ENCODE measurements around the gene TELO2. TPM values are rescaled to one million over a fixed set of nuclear protein-coding genes. Genes with fewer than 3 reads are reported as not detected.

TELO2 gene
- total RNA-seq, 1 donor from 2014 or later: 101 TPM

DNA sequence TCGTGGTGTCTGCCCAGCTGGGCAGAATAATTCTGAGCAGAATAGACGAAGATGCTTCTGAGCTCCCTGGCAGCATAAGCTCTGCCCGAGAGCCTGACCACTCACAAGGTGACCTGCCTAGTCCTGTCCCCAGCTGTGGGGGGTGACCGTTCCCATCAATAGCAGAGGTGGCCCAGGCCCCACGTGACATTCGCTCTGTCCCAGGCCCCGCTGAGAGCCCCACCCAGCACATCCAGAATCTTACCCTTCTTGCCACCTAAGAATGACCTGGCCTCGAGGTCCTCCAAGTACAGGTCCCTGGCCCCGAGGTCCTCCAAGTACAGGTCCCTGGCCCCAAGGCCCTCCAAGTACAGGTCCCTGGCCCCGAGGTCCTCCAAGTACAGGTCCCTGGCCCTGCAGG is 39.6 kb downstream of the TELO2 start:
- no peak for DNase-seq
- peaks cover 25% of the 10 kb centered on the region for H3K36me3 Mint-ChIP-seq (ENCODE audit: low read depth)
- no peaks in the 10 kb centered on the region for H3K9me3 Mint-ChIP-seq
- peaks cover 30% of the 10 kb centered on the region for H3K4me1 Mint-ChIP-seq
- H3K27me3 Mint-ChIP-seq: no peaks in the 10 kb centered on the region
- intact Hi-C loops (cut with micrococcal nuclease): no loop called here
- peak overlapping the region; percentile 94 for H3K27ac Mint-ChIP-seq
- H3K4me3 Mint-ChIP-seq: no peak overlapping the region

DNA sequence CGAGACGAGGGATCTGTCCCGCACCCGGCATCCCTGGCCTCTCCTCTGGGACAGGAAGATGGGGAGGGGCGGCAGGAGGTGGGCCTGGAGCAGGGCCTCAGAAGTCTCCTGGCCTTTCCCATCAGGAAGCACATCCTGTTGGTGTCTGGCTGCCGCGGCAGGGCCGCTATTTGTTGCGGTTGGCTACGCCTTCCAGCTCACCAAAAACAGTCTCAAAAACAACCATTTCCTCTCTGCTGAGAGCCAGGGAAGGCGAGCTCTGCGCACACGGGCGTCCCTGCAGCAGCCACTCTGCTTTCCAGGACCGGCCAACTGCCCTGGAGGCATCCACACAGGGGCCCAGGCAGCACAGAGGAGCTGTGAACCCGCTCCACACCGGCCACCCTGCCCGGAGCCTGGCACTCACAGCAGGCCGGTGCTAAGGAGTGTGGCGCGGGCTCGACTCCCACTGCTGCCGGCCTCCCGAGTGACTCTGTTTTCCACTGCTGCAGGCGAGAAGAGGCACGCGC is 40.3 kb downstream of the TELO2 start, which contains the start of gene TMEM204:
Gene TMEM204, plus strand, starts transcription at position 224 of the 509 bp plus-strand sequence. CDS start 610 bp downstream, outside the sequence.
- DNase-seq: peak; percentile 86
- peaks cover 35% of the 10 kb centered on the region for H3K4me1 Mint-ChIP-seq

DNA sequence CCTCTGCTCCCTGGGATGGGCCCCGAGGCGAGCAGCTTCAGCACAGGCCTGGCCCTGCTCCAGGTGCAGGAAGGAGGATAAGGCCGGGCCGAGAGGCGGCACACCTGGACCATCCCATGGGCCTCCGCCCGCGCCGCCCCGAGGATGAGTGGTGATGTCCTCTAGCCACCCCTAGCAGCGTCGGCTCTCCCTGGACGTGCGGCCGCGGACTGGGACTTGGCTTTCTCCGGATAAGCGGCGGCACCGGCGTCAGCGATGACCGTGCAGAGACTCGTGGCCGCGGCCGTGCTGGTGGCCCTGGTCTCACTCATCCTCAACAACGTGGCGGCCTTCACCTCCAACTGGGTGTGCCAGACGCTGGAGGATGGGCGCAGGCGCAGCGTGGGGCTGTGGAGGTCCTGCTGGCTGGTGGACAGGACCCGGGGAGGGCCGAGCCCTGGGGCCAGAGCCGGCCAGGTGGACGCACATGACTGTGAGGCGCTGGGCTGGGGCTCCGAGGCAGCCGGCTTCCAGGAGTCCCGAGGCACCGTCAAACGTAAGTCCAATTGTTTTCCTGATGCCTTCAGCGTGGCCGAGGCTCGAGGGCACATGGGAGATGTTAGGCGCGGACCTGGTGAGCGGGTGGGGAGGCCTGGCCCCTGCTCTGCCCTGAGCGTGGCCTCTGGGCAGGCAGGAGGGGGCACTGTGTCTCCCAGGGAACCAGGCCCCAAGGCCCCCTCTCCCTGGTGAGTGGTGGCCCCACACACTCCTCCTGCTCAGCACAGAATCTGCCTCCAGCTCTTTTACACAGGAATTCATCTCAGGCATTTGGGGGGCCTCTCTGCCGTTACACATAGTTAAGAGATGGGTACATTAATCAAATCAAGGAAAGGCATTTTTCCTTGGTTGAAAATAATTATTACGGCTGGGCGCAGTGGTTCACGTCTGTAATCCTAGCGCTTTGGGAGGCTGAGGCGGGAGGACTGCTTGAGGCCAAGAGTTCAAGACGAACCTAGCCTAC is 41.2 kb downstream of the TELO2 start:
- Mint-ChIP-seq H3K27ac (peak overlapping the region; percentile 94), H3K36me3 (ENCODE audit: low read depth) (peaks cover 34% of the 10 kb centered on the region), H3K9me3 (no peaks in the 10 kb centered on the region), H3K27me3 (no peaks in the 10 kb centered on the region), H3K4me1 (peaks cover 37% of the 10 kb centered on the region), H3K4me3 (peak overlapping the region; percentile 100)
- intact Hi-C loops (cut with micrococcal nuclease): loop anchor here (1.0 to 2.0 kb wide), 3 partner anchors 9 to 78 kb away; partner anchors contain the start of genes CRAMP1, IFT140 and TELO2
- DNase-seq: peak; percentile 70

More for the DNA sequence above, 40.3 kb downstream of the TELO2 start, which contains the start of gene TMEM204:
- H3K4me3 Mint-ChIP-seq: peak within 1 kb of the TSS; percentile 100
- H3K27me3 Mint-ChIP-seq: no peaks in the 10 kb centered on the region
- intact Hi-C loops (cut with micrococcal nuclease): no loop called here
- no peaks in the 10 kb centered on the region for H3K9me3 Mint-ChIP-seq
- H3K27ac Mint-ChIP-seq: peak within 1 kb of the TSS; percentile 94
- H3K36me3 Mint-ChIP-seq (ENCODE audit: low read depth): peaks cover 31% of the 10 kb centered on the region

DNA sequence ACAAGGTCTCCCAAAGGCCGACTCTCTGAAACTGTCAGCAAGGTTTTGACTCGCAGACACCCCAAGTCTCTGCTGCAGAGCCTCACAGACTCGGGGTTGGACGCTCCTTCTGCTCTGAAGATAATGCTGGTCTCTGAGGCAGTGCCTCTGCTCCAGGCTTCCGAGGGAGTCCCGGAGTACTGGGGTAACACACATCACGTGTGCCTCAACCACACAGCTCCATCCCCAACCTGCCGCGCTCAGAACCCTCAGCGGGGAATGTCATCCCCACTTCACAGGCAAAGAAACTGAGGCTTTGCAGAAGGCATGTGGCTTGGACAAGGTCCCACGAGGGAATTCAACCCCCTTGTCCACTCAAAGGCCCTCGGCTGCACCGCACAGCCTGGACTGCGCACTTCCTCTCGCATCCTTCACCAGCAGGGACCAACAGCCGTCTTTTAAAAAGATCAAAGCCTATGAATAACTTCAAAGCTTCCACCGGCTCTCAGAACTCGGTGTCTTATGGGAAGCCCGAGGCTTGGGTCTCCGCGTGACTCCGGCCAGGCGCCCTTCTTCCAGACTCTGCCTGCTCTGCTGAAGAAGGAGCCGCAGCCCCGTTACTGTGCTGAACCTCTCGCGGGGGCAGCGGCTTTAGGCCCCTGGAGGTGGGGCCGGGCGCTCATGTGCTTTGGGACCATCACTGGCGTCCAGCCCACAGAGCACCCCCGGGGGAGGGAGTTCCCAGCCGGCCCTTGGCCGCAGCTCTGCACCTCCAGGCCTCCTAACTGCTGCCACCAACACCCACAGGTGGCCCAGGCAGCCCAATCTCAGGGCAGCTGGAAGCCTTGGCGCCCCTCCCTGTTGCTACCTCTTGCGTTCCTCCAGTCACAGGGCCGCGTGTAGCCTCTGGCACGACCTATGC is 42.5 kb downstream of the TELO2 start:
- peaks cover 38% of the 10 kb centered on the region for H3K36me3 Mint-ChIP-seq (ENCODE audit: low read depth)
- intact Hi-C loops (cut with micrococcal nuclease): loop anchor here (1.0 to 2.0 kb wide), 3 partner anchors 8 to 77 kb away; partner anchors contain the start of genes CRAMP1, IFT140 and TELO2
- peak overlapping the region; percentile 100 for H3K4me3 Mint-ChIP-seq
- no peaks in the 10 kb centered on the region for H3K27me3 Mint-ChIP-seq
- DNase-seq: peak; percentile 80
- H3K4me1 Mint-ChIP-seq: peaks cover 36% of the 10 kb centered on the region
- peak overlapping the region; percentile 94 for H3K27ac Mint-ChIP-seq
- H3K9me3 Mint-ChIP-seq: no peaks in the 10 kb centered on the region

DNA sequence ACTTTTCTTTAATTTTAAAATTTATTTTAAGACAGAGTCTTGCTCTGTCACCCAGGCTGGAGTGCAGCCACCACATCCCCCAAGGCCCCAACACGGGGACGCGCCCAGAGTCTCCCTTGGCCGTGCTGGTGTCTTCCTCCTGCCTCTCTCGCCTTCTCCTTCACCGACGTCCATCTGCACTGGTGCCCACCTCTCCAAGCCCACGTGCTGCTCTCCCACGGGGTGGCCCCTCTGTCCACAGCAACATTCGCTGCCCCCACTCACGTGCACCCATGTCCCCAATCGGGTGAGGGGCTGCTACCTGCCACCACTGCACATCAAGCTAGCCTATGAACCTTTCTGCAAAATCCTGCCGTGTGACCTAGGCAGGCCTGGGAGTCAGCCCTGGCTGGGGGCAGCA is 43.4 kb downstream of the TELO2 start:
- DNase-seq: no peak
- intact Hi-C loops (cut with micrococcal nuclease): no loop called here
- Mint-ChIP-seq H3K4me3 (peak overlapping the region; percentile 100), H3K27ac (peak overlapping the region; percentile 89), H3K9me3 (no peaks in the 10 kb centered on the region), H3K27me3 (no peaks in the 10 kb centered on the region), H3K36me3 (ENCODE audit: low read depth) (peaks cover 41% of the 10 kb centered on the region), H3K4me1 (peaks cover 39% of the 10 kb centered on the region)

DNA sequence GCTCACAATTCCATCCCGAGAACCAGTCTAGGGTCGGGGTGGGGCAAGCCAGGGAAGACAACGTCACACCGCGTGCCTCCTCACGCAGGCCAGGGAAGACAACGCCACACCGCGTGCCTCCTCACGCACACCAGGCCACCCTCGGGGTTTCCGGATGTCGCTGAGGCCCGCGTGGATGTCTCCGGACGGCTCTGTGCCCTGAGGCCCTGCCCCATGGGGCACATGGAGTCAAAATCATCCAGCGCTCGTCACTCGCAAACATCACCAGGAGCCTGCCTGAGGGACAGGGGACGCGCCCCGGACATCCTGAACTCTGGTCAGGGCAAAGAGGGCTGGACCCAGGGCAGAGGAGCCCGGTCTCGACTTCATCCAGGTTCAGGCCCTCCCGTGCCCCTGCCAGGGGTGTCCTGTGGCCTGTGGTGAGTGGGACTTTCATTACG is 44.0 kb downstream of the TELO2 start:
- peak overlapping the region; percentile 100 for H3K4me3 Mint-ChIP-seq
- DNase-seq: no peak
- no peaks in the 10 kb centered on the region for H3K9me3 Mint-ChIP-seq
- H3K27ac Mint-ChIP-seq: peak overlapping the region; percentile 89
- intact Hi-C loops (cut with micrococcal nuclease): no loop called here
- no peaks in the 10 kb centered on the region for H3K27me3 Mint-ChIP-seq
- peaks cover 44% of the 10 kb centered on the region for H3K36me3 Mint-ChIP-seq (ENCODE audit: low read depth)
- H3K4me1 Mint-ChIP-seq: peaks cover 39% of the 10 kb centered on the region

DNA sequence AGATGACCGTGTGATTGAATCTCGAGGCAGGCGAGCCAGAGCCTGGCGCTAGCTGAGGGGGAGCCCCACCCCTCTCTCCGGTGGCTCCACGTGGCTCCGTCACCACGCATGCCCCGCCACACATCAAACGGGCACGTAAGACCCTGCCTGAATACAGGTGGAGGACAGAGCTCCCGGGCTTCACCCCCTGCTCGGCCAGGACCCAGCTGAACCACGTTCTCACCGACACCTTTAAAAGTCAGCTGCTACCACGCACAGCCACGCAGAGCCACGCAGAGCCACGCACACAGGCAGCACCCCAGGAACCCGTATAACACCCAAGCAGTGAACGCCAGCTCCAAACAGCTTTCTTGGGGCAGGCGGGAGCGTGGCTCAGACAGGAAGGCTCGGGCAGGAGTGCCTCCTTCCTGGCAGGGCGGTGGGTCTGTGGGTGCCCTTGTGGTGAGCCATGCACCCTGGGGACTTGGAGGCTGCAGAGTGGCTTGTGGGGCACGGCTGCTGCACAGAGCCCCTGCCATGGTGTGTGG is 44.7 kb downstream of the TELO2 start:
- Mint-ChIP-seq H3K4me3 (peak overlapping the region; percentile 100), H3K4me1 (peaks cover 41% of the 10 kb centered on the region), H3K36me3 (ENCODE audit: low read depth) (peaks cover 44% of the 10 kb centered on the region), H3K27me3 (no peaks in the 10 kb centered on the region), H3K9me3 (no peaks in the 10 kb centered on the region), H3K27ac (peak overlapping the region; percentile 89)
- DNase-seq: peak; percentile 70
- intact Hi-C loops (cut with micrococcal nuclease): no loop called here

DNA sequence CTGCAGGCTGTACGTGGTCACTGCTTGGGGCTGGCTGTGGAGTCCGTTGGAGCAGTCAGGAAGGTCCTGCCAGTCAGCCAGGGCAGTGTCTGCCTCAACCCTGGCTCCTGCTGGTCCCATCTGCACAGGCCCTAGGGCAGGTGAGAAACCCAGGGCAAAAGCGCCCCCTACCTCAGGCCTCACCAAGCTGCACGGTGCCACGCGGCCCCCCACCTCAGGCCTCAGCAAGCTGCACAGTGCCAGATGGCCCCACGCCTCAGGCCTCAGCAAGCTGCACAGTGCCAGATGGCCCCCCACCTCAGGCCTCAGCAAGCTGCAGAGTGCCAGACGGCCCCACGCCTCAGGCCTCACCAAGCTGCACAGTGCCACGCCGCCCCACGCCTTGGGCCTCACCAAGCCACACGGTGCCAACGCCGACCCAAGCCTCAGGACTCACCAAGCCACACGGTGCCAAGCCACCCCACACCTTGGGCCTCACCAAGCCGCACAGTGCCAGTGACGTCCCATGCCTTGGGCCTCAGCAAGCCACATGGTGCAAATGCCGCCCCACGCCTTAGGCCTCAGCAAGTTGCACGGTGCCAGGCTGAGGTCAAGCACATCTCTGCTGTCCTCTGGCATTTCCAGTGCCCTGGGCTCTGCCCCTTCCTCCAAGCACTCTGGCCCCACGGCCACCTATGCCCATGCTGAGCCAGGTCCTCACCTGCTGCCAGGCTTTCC is 45.8 kb downstream of the TELO2 start:
- peak overlapping the region; percentile 69 for H3K4me3 Mint-ChIP-seq
- H3K36me3 Mint-ChIP-seq (ENCODE audit: low read depth): peaks cover 49% of the 10 kb centered on the region

DNA sequence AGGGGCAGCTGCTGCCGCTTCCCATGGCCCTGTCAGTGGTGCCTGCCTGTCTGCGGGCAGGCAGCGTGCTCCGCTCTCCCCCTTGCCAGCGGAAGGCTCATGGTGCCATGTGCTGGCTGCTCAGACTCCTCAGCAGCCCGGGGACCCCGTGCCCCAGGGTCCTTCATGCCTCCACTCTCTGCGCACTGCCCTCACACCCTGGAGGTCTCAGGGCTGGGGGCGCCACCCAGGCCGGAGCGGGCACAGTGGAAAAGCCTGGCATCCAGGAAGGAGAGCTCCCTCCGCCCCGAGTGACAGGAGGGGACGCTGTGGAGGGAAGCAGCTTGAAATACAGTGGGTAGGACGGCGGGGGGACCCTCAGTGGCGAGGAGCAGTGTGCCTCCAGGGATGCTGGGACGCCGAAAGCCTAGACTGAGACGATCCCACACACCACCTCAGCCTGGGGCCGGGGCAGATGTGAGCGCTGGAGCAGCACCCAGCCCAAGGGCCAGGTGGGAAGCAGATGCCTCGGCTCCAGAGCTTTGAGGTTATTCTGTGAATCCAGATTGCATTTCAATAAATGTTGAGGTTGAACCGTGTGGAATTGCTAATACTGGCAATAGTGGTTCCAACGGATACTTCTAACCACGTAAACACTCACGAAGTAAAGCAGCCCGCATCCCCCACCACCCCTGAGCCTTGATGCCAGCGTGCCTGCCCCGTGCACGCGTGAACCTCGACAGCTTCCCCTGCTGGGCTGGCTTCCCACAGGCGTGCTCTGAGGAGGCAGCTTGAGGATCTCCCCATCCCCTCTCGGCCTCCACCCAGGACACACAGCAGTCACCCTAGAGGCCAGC is 46.8 kb downstream of the TELO2 start:
- H3K36me3 Mint-ChIP-seq (ENCODE audit: low read depth): peaks cover 46% of the 10 kb centered on the region
- intact Hi-C loops (cut with micrococcal nuclease): no loop called here
- no peak for DNase-seq
- peaks cover 48% of the 10 kb centered on the region for H3K4me1 Mint-ChIP-seq
- H3K4me3 Mint-ChIP-seq: no peak overlapping the region
- no peaks in the 10 kb centered on the region for H3K27me3 Mint-ChIP-seq
- no peaks in the 10 kb centered on the region for H3K9me3 Mint-ChIP-seq
- no peak overlapping the region for H3K27ac Mint-ChIP-seq

More for the DNA sequence above, 45.8 kb downstream of the TELO2 start:
- peak overlapping the region; percentile 41 for H3K27ac Mint-ChIP-seq
- no peaks in the 10 kb centered on the region for H3K27me3 Mint-ChIP-seq
- intact Hi-C loops (cut with micrococcal nuclease): no loop called here
- peaks cover 46% of the 10 kb centered on the region for H3K4me1 Mint-ChIP-seq
- H3K9me3 Mint-ChIP-seq: no peaks in the 10 kb centered on the region
- DNase-seq: peak; percentile 73

DNA sequence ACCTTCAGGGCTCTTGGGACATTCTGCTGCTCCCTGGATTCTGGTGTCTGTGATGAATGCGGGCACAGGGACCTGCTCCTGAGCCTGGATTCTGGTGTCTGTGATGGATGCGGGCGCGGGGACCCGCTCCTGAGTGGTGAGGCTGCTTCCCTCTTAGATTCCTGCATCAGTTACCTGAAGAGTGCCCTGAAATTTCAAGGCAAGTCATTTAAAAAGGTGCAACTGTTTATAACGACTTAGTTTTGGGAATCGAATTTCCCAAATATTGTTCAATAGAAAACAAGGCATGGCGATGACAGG is 47.3 kb downstream of the TELO2 start:
- DNase-seq: no peak
- Mint-ChIP-seq H3K27me3 (no peaks in the 10 kb centered on the region), H3K4me3 (no peak overlapping the region), H3K9me3 (no peaks in the 10 kb centered on the region), H3K27ac (peak overlapping the region; percentile 72), H3K4me1 (peaks cover 49% of the 10 kb centered on the region), H3K36me3 (ENCODE audit: low read depth) (peaks cover 43% of the 10 kb centered on the region)
- intact Hi-C loops (cut with micrococcal nuclease): no loop called here

DNA sequence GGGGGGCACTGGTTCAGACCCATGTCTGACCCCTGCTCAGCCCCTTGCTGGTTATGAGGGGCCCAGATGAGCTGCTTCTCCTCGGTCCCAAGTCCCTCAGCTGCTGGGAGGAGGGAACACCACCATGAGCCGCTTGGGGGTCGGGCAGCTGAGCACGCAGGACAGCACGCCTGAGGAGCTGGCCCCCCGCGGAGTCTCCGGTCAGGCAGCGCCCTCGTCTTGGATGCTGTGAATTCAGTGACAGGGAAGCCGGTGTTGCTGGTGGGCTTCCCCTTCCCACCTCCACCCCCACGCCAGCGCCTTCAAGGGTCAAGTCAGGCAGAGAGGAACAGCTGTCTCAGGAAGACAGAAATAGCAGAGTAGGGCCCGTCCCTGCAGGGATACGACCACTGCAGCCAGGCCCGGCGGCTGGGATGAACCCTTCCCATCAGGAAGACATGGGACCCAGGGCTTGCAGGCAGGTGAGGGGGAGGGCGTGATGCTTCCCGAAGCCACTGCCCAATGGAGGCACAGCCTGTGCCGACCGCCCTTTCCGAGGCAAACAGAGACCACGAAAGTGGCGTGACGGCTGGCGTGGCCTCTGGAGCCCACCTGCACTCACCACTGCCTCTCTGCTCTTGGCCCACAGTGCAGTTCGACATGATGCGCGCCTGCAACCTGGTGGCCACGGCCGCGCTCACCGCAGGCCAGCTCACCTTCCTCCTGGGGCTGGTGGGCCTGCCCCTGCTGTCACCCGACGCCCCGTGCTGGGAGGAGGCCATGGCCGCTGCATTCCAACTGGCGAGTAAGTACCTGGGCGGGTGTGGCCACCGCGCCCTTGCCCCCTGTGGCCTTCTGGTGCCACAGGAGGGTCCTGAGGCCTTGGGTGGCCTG is 48.4 kb downstream of the TELO2 start:
- H3K4me3 Mint-ChIP-seq: no peak overlapping the region

More for the DNA sequence above, 48.4 kb downstream of the TELO2 start:
- Mint-ChIP-seq H3K27me3 (no peaks in the 10 kb centered on the region), H3K36me3 (ENCODE audit: low read depth) (peaks cover 44% of the 10 kb centered on the region), H3K27ac (peak overlapping the region; percentile 58), H3K4me1 (peaks cover 50% of the 10 kb centered on the region), H3K9me3 (no peaks in the 10 kb centered on the region)
- intact Hi-C loops (cut with micrococcal nuclease): loop anchor here (2.0 kb wide), 2 partner anchors 49 to 69 kb away; partner anchors contain the start of gene TELO2
- no peak for DNase-seq
